ENCODE measurements around the gene ASCL1. TPM values are rescaled to one million over a fixed set of nuclear protein-coding genes. Genes with fewer than 3 reads are reported as not detected.
A peak's percentile ranks its signal among the peaks of the same experiment; 100 is the strongest.

Gene ASCL1
- total RNA-seq, 1 experiment from 2014 or later, result not detected

DNA sequence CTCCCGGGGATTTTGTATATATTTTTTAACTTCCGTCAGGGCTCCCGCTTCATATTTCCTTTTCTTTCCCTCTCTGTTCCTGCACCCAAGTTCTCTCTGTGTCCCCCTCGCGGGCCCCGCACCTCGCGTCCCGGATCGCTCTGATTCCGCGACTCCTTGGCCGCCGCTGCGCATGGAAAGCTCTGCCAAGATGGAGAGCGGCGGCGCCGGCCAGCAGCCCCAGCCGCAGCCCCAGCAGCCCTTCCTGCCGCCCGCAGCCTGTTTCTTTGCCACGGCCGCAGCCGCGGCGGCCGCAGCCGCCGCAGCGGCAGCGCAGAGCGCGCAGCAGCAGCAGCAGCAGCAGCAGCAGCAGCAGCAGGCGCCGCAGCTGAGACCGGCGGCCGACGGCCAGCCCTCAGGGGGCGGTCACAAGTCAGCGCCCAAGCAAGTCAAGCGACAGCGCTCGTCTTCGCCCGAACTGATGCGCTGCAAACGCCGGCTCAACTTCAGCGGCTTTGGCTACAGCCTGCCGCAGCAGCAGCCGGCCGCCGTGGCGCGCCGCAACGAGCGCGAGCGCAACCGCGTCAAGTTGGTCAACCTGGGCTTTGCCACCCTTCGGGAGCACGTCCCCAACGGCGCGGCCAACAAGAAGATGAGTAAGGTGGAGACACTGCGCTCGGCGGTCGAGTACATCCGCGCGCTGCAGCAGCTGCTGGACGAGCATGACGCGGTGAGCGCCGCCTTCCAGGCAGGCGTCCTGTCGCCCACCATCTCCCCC lies 777 bp downstream of the ASCL1 start:
- H3K36me3 ChIP-seq (ENCODE audit: insufficient read depth, low read length, poor library complexity, severe bottlenecking), result no peaks in the 10 kb centered on the region
- no peak overlapping the region for H3K27ac ChIP-seq (ENCODE audit: low read depth, low read length, poor library complexity, severe bottlenecking)
- no TSS peak for BruUV-seq (replicated peaks)
- TF ChIP-seq EZH2 (IDR thresholded peaks at IDR 0.05; ENCODE audit: borderline replicate concordance, low read depth, low read length, poor library complexity, severe bottlenecking) (peak; percentile 62), CTCF (conservative IDR thresholded peaks at IDR 0.05; ENCODE audit: low read depth, low read length) (no peak)
- ChIA-PET POLR2A (ENCODE audit: low non-redundant PET) (no interaction called here), CTCF (no interaction called here)
- intact Hi-C loops (cut with micrococcal nuclease; ENCODE audit: unreplicated experiment), result no loop called here
- peaks cover 100% of the 10 kb centered on the region for H3K27me3 ChIP-seq (replicated peaks; ENCODE audit: insufficient read depth, low read depth, low read length, poor library complexity)
- peak overlapping the region; percentile 12 for H3K4me3 ChIP-seq (ENCODE audit: low read depth, low read length, poor library complexity, severe bottlenecking)
- DNase-seq (ENCODE audit: low spot score), result no peak
- H3K4me1 ChIP-seq (ENCODE audit: insufficient read depth, low read length, poor library complexity, severe bottlenecking), result no peaks in the 10 kb centered on the region
- no peaks in the 10 kb centered on the region for H3K9me3 ChIP-seq (ENCODE audit: low read depth, low read length, poor library complexity, severe bottlenecking)

DNA sequence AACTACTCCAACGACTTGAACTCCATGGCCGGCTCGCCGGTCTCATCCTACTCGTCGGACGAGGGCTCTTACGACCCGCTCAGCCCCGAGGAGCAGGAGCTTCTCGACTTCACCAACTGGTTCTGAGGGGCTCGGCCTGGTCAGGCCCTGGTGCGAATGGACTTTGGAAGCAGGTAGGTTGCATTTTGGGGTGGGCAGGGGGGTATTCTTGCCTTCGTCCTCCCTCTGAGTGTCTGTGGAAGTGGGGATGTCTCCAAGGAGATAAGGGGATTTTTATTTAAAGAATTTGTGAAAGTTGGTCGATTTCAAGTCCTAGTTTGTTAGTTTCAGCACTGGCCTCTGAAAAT lies 1.3 kb downstream of the ASCL1 start:
- Histone ChIP-seq H3K9me3 (ENCODE audit: low read depth, low read length, poor library complexity, severe bottlenecking) (no peaks in the 10 kb centered on the region), H3K27me3 (replicated peaks; ENCODE audit: insufficient read depth, low read depth, low read length, poor library complexity) (peaks cover 100% of the 10 kb centered on the region), H3K4me1 (ENCODE audit: insufficient read depth, low read length, poor library complexity, severe bottlenecking) (no peaks in the 10 kb centered on the region), H3K4me3 (ENCODE audit: low read depth, low read length, poor library complexity, severe bottlenecking) (no peak overlapping the region), H3K27ac (ENCODE audit: low read depth, low read length, poor library complexity, severe bottlenecking) (no peak overlapping the region), H3K36me3 (ENCODE audit: insufficient read depth, low read length, poor library complexity, severe bottlenecking) (no peaks in the 10 kb centered on the region)
- intact Hi-C loops (cut with micrococcal nuclease; ENCODE audit: unreplicated experiment), result no loop called here
- BruUV-seq (replicated peaks), result no TSS peak
- TF ChIP-seq CTCF (conservative IDR thresholded peaks at IDR 0.05; ENCODE audit: low read depth, low read length) (no peak), EZH2 (IDR thresholded peaks at IDR 0.05; ENCODE audit: borderline replicate concordance, low read depth, low read length, poor library complexity, severe bottlenecking) (no peak)
- ChIA-PET CTCF (no interaction called here), POLR2A (ENCODE audit: low non-redundant PET) (no interaction called here)
- DNase-seq (ENCODE audit: low spot score), result no peak

- no peak for DNase-seq (ENCODE audit: low spot score)
- no peak overlapping the region for H3K4me3 ChIP-seq (ENCODE audit: low read depth, low read length, poor library complexity, severe bottlenecking)
- no peaks in the 10 kb centered on the region for H3K4me1 ChIP-seq (ENCODE audit: insufficient read depth, low read length, poor library complexity, severe bottlenecking)
- no peaks in the 10 kb centered on the region for H3K9me3 ChIP-seq (ENCODE audit: low read depth, low read length, poor library complexity, severe bottlenecking)
- H3K27ac ChIP-seq (ENCODE audit: low read depth, low read length, poor library complexity, severe bottlenecking), result no peak overlapping the region
- POLR2A ChIA-PET (ENCODE audit: low non-redundant PET), result no interaction called here
- H3K36me3 ChIP-seq (ENCODE audit: insufficient read depth, low read length, poor library complexity, severe bottlenecking), result no peaks in the 10 kb centered on the region
- BruUV-seq (replicated peaks), result no TSS peak
- H3K27me3 ChIP-seq (replicated peaks; ENCODE audit: insufficient read depth, low read depth, low read length, poor library complexity), result peaks cover 100% of the 10 kb centered on the region
- TF ChIP-seq CTCF (conservative IDR thresholded peaks at IDR 0.05; ENCODE audit: low read depth, low read length), result no peak
- TF ChIP-seq EZH2 (IDR thresholded peaks at IDR 0.05; ENCODE audit: borderline replicate concordance, low read depth, low read length, poor library complexity, severe bottlenecking), result no peak
- intact Hi-C loops (cut with micrococcal nuclease; ENCODE audit: unreplicated experiment), result no loop called here
- CTCF ChIA-PET, result no interaction called here
Observed at GRCh38 chr12:102959391-102959790, 1.9 kb downstream of the ASCL1 start.
